PC-3 (cell line): Measurements from ENCODE around the gene OCSTAMP. TPM values are rescaled to one million over a fixed set of nuclear protein-coding genes. Genes with fewer than 3 reads are reported as not detected.

Source experiments
- ATAC-seq: fragments of 200-7000 bp; cut with Tn5 transposase; 2 replicates; pipeline ENCODE4 v1.9.1; 2020; ENCODE audit warnings: mild to moderate bottlenecking, moderate library complexity
- BruUV-seq: library from RNA; stranded (reverse); fragments of 400-500 nt; replicated peaks from 2 replicates; lab custom pipeline; 2021; lab: Mats Ljungman, UMichigan
- CTCF ChIA-PET: fragments of 300-600 bp; sonication (Branson Sonifier 250); formaldehyde crosslinking; loops from one replicate; lab custom pipeline; 2022; ENCODE audit warnings: antibody characterized with exemption; lab: Charles Lee
- POLR2A ChIA-PET: fragments of 300-600 bp; sonication (Branson Sonifier 250); formaldehyde crosslinking; loops from one replicate; lab custom pipeline; 2022; ENCODE audit warnings: antibody characterized with exemption; ENCODE audit not compliant: unreplicated experiment; lab: Charles Lee
- DNase-seq: peaks from one replicate; pipeline ENCODE4 v3.0.0-alpha.2; 2015
- H2AFZ ChIP-seq: fragments of 300-600 bp; sonication (generic); 2 replicates; pipeline ENCODE4 v1.6.0; 2016; ENCODE audit warnings: antibody characterized with exemption, low read length
- H3F3A ChIP-seq: fragments of 300-600 bp; sonication (generic); one replicate; pipeline ENCODE4 v1.6.0; 2017; ENCODE audit warnings: antibody characterized with exemption, low read length, control low read depth, mild to moderate bottlenecking; ENCODE audit not compliant: unreplicated experiment
- H3K27ac ChIP-seq: fragments of 300-600 bp; sonication (generic); 2 replicates; pipeline ENCODE4 v1.5.1; 2016; ENCODE audit warnings: mild to moderate bottlenecking, low read length
- H3K27me3 ChIP-seq: fragments of 300-600 bp; sonication (generic); 2 replicates; pipeline ENCODE4 v1.6.1; 2016; ENCODE audit warnings: low read length, mixed read lengths
- H3K36me3 ChIP-seq: fragments of 300-600 bp; sonication (generic); 2 replicates; pipeline ENCODE4 v1.6.1; 2016; ENCODE audit warnings: low read depth, mixed run types, low read length, mixed read lengths
- H3K4me1 ChIP-seq: fragments of 300-600 bp; sonication (generic); 2 replicates; pipeline ENCODE4 v1.5.1; 2016; ENCODE audit warnings: low read length; ENCODE audit not compliant: insufficient read depth
- H3K4me2 ChIP-seq: fragments of 300-600 bp; sonication (generic); 2 replicates; pipeline ENCODE4 v1.6.0; 2016; ENCODE audit warnings: low read length
- H3K4me3 ChIP-seq: fragments of 300-600 bp; sonication (generic); 2 replicates; pipeline ENCODE4 v1.5.1; 2016; ENCODE audit warnings: mild to moderate bottlenecking, low read length, mixed read lengths
- H3K79me2 ChIP-seq: fragments of 300-600 bp; sonication (generic); 2 replicates; pipeline ENCODE4 v1.6.1; 2017; ENCODE audit warnings: low read length, mixed read lengths
- H3K9ac ChIP-seq: fragments of 300-600 bp; sonication (generic); 2 replicates; pipeline ENCODE4 v1.6.0; 2016; ENCODE audit warnings: mild to moderate bottlenecking, low read length
- H3K9me2 ChIP-seq: fragments of 300-600 bp; sonication (generic); replicated peaks from 2 replicates; pipeline ENCODE4 v1.6.1; 2016; ENCODE audit warnings: mixed run types, low read length, mixed read lengths
- H3K9me3 ChIP-seq: fragments of 300-600 bp; sonication (generic); 2 replicates; pipeline ENCODE4 v1.6.1; 2016; ENCODE audit warnings: low read length, mixed read lengths
- H4K20me1 ChIP-seq: fragments of 300-600 bp; sonication (generic); 2 replicates; pipeline ENCODE4 v1.6.1; 2016; ENCODE audit warnings: low read length, mixed read lengths
- CTCF ChIP-seq: fragments of 300-600 bp; sonication (generic); conservative IDR thresholded peaks from 2 replicates; pipeline ENCODE4 v1.5.1; 2017; ENCODE audit warnings: antibody characterized with exemption, low read depth, mild to moderate bottlenecking, low read length
- EZH2 ChIP-seq: fragments of 300-600 bp; sonication (generic); IDR thresholded peaks from one replicate; pipeline ENCODE4 v1.6.1; 2017; ENCODE audit warnings: antibody characterized with exemption, mild to moderate bottlenecking, low read length; ENCODE audit not compliant: unreplicated experiment
- EZH2phosphoT487 ChIP-seq: fragments of 300-600 bp; sonication (generic); IDR thresholded peaks from 2 replicates; pipeline ENCODE4 v1.6.1; 2018; ENCODE audit warnings: mild to moderate bottlenecking, antibody characterized with exemption, low read length, borderline replicate concordance
- intact Hi-C: fragments of 100-400 bp; cut with micrococcal nuclease; formaldehyde crosslinking; loops from 2 replicates; pipeline ENCODE4 v1.9.0; 2023
- total RNA-seq: library from RNA; depleted of rRNA; stranded (reverse); fragments of >200 nt; gene quantifications from 2 replicates; pipeline ENCODE4 v1.2.3, GENCODE V29; 2014

OCSTAMP gene
- total RNA-seq, 1 experiment from 2014 or later: not detected

GRCh38 chr20:46546936-46547335 lies 3.5 kb downstream of the OCSTAMP start:
- Histone ChIP-seq H3K36me3 (no peaks in the 10 kb centered on the region), H4K20me1 (no peaks in the 10 kb centered on the region), H3K27ac (no peak overlapping the region), H3K4me2 (no peak overlapping the region), H3F3A (no peaks in the 10 kb centered on the region), H3K4me1 (no peaks in the 10 kb centered on the region), H2AFZ (no peak overlapping the region), H3K79me2 (no peaks in the 10 kb centered on the region), H3K27me3 (peaks cover 47% of the 10 kb centered on the region), H3K4me3 (no peak overlapping the region), H3K9ac (no peak overlapping the region), H3K9me3 (no peaks in the 10 kb centered on the region), H3K9me2 (no peaks in the 10 kb centered on the region)
- ChIA-PET POLR2A (no interaction called here), CTCF (no interaction called here)
- BruUV-seq: no TSS peak
- no peak for DNase-seq
- intact Hi-C loops: no loop called here
- no peak for ATAC-seq
- TF ChIP-seq EZH2: no peak
- no peak for TF ChIP-seq EZH2phosphoT487
- TF ChIP-seq CTCF: no peak

DNA sequence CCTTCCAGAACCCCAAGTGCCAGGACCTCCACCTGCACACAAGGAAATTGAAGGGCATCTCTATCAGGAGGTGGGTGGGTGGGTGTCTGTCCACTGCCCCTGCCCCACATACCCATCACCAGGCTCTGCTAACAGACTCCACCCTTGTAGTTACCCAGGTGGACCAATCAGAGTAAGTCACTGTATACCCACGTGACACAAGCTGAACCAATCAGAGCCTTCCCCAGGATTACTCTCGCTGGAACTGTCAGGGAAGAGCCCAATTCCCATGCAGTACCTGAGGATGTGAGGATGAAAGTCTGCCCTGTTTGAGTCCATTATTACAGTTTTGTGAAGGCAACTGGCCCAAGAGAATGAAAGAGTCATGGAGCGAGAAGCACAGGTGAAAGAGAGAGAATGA lies 4.2 kb downstream of the OCSTAMP start:
- H3K27ac ChIP-seq: no peak overlapping the region
- no peak overlapping the region for H2AFZ ChIP-seq
- POLR2A ChIA-PET: no interaction called here
- CTCF ChIA-PET: no interaction called here
- no peaks in the 10 kb centered on the region for H3K9me2 ChIP-seq
- ATAC-seq (no peak), DNase-seq (no peak)
- H3K4me1 ChIP-seq: no peaks in the 10 kb centered on the region
- no peaks in the 10 kb centered on the region for H3K9me3 ChIP-seq
- H3K36me3 ChIP-seq: no peaks in the 10 kb centered on the region
- no peak overlapping the region for H3K9ac ChIP-seq
- intact Hi-C loops: no loop called here
- BruUV-seq: no TSS peak
- H3K4me2 ChIP-seq: no peak overlapping the region
- TF ChIP-seq EZH2phosphoT487 (no peak), EZH2 (no peak), CTCF (no peak)
- H3K27me3 ChIP-seq: peaks cover 51% of the 10 kb centered on the region
- no peaks in the 10 kb centered on the region for H3F3A ChIP-seq
- no peaks in the 10 kb centered on the region for H4K20me1 ChIP-seq
- H3K79me2 ChIP-seq: no peaks in the 10 kb centered on the region
- H3K4me3 ChIP-seq: no peak overlapping the region

- Histone ChIP-seq H3K36me3 (no peaks in the 10 kb centered on the region), H3K9ac (no peak overlapping the region), H3K27me3 (peaks cover 56% of the 10 kb centered on the region), H3K9me2 (no peaks in the 10 kb centered on the region), H3K79me2 (no peaks in the 10 kb centered on the region), H3K9me3 (no peaks in the 10 kb centered on the region), H3K4me1 (no peaks in the 10 kb centered on the region), H3K27ac (no peak overlapping the region), H2AFZ (no peak overlapping the region), H3K4me2 (no peak overlapping the region), H3F3A (no peaks in the 10 kb centered on the region), H4K20me1 (no peaks in the 10 kb centered on the region), H3K4me3 (no peak overlapping the region)
- no peak for ATAC-seq
- ChIA-PET POLR2A (no interaction called here), CTCF (no interaction called here)
- no peak for DNase-seq
- TF ChIP-seq CTCF: no peak
- intact Hi-C loops: no loop called here
- no TSS peak for BruUV-seq
These were observed 4.7 kb downstream of the OCSTAMP start for GRCh38 chr20:46545827-46546138.
